ENCODE results near the gene RARRES2. TPM values are rescaled to one million over a fixed set of nuclear protein-coding genes. Genes with fewer than 3 reads are reported as not detected.

The RARRES2 gene
- total and polyA plus RNA-seq, 4 donors, result 25.1 to 234 (median 68.1) TPM

GRCh38 chr7:150383710-150384397, 42.4 kb upstream of the RARRES2 start:
- Histone ChIP-seq H3K4me3 (ENCODE audit: low read depth, low read length) (peak overlapping the region; percentile 42), H3K27ac (ENCODE audit: low read depth, low read length) (peak overlapping the region; percentile 97), H3K9me3 (ENCODE audit: control insufficient read depth, insufficient read depth, low read length) (no peaks in the 10 kb centered on the region), H3K4me1 (ENCODE audit: control insufficient read depth, insufficient read depth, low read length) (peaks cover 87% of the 10 kb centered on the region), H3K36me3 (ENCODE audit: control insufficient read depth, insufficient read depth, low read length) (peaks cover 29% of the 10 kb centered on the region), H3K27me3 (ENCODE audit: control insufficient read depth, insufficient read depth, low read length) (no peaks in the 10 kb centered on the region)
- 23% methylated on average over 17 of the region's 22 CpGs for WGBS (ENCODE audit: insufficient coverage)
- peak in 5 of 6 donors; percentile 67 to 96 (median 82) for DNase-seq (ENCODE audit: low read depth in 4 of 6, low spot score in 6 of 6)

- peak overlapping the region; percentile 97 for H3K27ac ChIP-seq (ENCODE audit: low read depth, low read length)
- DNase-seq (ENCODE audit: low read depth in 4 of 6, low spot score in 6 of 6), result no peak
- H3K27me3 ChIP-seq (ENCODE audit: control insufficient read depth, insufficient read depth, low read length), result no peaks in the 10 kb centered on the region
- H3K36me3 ChIP-seq (ENCODE audit: control insufficient read depth, insufficient read depth, low read length), result peaks cover 26% of the 10 kb centered on the region
- WGBS (ENCODE audit: insufficient coverage), result 14% methylated on average over 1 of the region's 4 CpGs
- no peaks in the 10 kb centered on the region for H3K9me3 ChIP-seq (ENCODE audit: control insufficient read depth, insufficient read depth, low read length)
- H3K4me3 ChIP-seq (ENCODE audit: low read depth, low read length), result peak overlapping the region; percentile 32
- H3K4me1 ChIP-seq (ENCODE audit: control insufficient read depth, insufficient read depth, low read length), result peaks cover 86% of the 10 kb centered on the region
Measured at GRCh38 chr7:150382844-150383225, 41.4 kb upstream of the RARRES2 start.

- peak overlapping the region; percentile 97 for H3K27ac ChIP-seq (ENCODE audit: low read depth, low read length)
- H3K27me3 ChIP-seq (ENCODE audit: control insufficient read depth, insufficient read depth, low read length), result no peaks in the 10 kb centered on the region
- H3K36me3 ChIP-seq (ENCODE audit: control insufficient read depth, insufficient read depth, low read length), result peaks cover 24% of the 10 kb centered on the region
- peaks cover 81% of the 10 kb centered on the region for H3K4me1 ChIP-seq (ENCODE audit: control insufficient read depth, insufficient read depth, low read length)
- H3K9me3 ChIP-seq (ENCODE audit: control insufficient read depth, insufficient read depth, low read length), result no peaks in the 10 kb centered on the region
- WGBS (ENCODE audit: insufficient coverage), result 64% methylated on average over 17 of the region's 20 CpGs
- H3K4me3 ChIP-seq (ENCODE audit: low read depth, low read length), result no peak overlapping the region
- DNase-seq (ENCODE audit: low read depth in 4 of 6, low spot score in 6 of 6), result no peak
Measured at GRCh38 chr7:150382123-150382843, 40.9 kb upstream of the RARRES2 start.

DNA sequence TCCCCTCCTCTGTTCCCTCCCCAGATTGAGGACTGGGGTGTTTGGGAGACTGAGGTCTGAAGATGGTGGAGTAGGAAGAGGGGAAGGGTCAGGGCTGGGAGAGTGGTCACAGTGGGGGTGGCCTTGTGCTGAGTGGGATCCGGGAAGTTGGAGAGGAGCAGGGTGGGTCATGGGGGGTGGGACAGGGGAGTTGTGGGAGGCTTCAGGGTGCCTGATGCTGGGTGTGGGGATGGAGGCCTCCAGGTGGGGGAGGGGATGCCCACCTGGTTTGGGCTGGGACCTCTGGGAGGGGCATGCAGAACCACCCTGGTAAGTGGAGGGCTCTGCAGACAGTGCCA, 40.3 kb upstream of the RARRES2 start:
- Histone ChIP-seq H3K36me3 (ENCODE audit: control insufficient read depth, insufficient read depth, low read length) (peaks cover 22% of the 10 kb centered on the region), H3K27me3 (ENCODE audit: control insufficient read depth, insufficient read depth, low read length) (no peaks in the 10 kb centered on the region), H3K4me1 (ENCODE audit: control insufficient read depth, insufficient read depth, low read length) (peaks cover 78% of the 10 kb centered on the region), H3K27ac (ENCODE audit: low read depth, low read length) (peak overlapping the region; percentile 97), H3K9me3 (ENCODE audit: control insufficient read depth, insufficient read depth, low read length) (no peaks in the 10 kb centered on the region), H3K4me3 (ENCODE audit: low read depth, low read length) (no peak overlapping the region)
- 92% methylated on average over 1 of the region's 1 CpG for WGBS (ENCODE audit: insufficient coverage)
- no peak for DNase-seq (ENCODE audit: low read depth in 4 of 6, low spot score in 6 of 6)

DNA sequence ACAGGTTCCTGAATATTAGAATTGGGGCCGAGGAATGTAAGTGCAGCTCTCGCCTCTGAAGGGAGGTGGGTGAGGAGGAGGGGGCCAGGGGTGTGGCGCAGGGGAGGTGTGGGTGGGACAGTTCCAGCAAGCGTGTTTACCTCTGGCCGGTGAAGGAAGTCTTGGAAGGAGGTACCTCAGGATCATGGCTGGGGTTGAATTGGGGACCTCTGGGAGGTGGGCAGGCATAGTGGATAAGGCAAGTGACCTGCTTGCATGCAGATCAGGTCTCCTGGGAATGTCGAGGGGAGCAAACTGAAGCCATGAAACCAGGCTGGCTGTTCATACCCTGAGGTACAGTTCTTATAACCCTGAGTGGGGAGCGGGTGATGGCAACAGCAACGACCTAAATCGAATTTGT, 39.7 kb upstream of the RARRES2 start:
- WGBS (ENCODE audit: insufficient coverage), result 58% methylated on average over 6 of the region's 9 CpGs
- Histone ChIP-seq H3K27ac (ENCODE audit: low read depth, low read length) (peak overlapping the region; percentile 87), H3K4me1 (ENCODE audit: control insufficient read depth, insufficient read depth, low read length) (peaks cover 77% of the 10 kb centered on the region), H3K4me3 (ENCODE audit: low read depth, low read length) (no peak overlapping the region), H3K9me3 (ENCODE audit: control insufficient read depth, insufficient read depth, low read length) (no peaks in the 10 kb centered on the region), H3K36me3 (ENCODE audit: control insufficient read depth, insufficient read depth, low read length) (peaks cover 22% of the 10 kb centered on the region), H3K27me3 (ENCODE audit: control insufficient read depth, insufficient read depth, low read length) (no peaks in the 10 kb centered on the region)
- DNase-seq (ENCODE audit: low read depth in 4 of 6, low spot score in 6 of 6), result no peak

- WGBS (ENCODE audit: insufficient coverage), result 52% methylated on average over 11 of the region's 11 CpGs
- H3K27ac ChIP-seq (ENCODE audit: low read depth, low read length), result peak overlapping the region; percentile 87
- H3K36me3 ChIP-seq (ENCODE audit: control insufficient read depth, insufficient read depth, low read length), result peaks cover 23% of the 10 kb centered on the region
- no peak for DNase-seq (ENCODE audit: low read depth in 4 of 6, low spot score in 6 of 6)
- H3K27me3 ChIP-seq (ENCODE audit: control insufficient read depth, insufficient read depth, low read length), result no peaks in the 10 kb centered on the region
- peak overlapping the region; percentile 82 for H3K4me3 ChIP-seq (ENCODE audit: low read depth, low read length)
- H3K9me3 ChIP-seq (ENCODE audit: control insufficient read depth, insufficient read depth, low read length), result no peaks in the 10 kb centered on the region
- peaks cover 70% of the 10 kb centered on the region for H3K4me1 ChIP-seq (ENCODE audit: control insufficient read depth, insufficient read depth, low read length)
Measured at GRCh38 chr7:150380463-150380862, 39.0 kb upstream of the RARRES2 start.

DNA sequence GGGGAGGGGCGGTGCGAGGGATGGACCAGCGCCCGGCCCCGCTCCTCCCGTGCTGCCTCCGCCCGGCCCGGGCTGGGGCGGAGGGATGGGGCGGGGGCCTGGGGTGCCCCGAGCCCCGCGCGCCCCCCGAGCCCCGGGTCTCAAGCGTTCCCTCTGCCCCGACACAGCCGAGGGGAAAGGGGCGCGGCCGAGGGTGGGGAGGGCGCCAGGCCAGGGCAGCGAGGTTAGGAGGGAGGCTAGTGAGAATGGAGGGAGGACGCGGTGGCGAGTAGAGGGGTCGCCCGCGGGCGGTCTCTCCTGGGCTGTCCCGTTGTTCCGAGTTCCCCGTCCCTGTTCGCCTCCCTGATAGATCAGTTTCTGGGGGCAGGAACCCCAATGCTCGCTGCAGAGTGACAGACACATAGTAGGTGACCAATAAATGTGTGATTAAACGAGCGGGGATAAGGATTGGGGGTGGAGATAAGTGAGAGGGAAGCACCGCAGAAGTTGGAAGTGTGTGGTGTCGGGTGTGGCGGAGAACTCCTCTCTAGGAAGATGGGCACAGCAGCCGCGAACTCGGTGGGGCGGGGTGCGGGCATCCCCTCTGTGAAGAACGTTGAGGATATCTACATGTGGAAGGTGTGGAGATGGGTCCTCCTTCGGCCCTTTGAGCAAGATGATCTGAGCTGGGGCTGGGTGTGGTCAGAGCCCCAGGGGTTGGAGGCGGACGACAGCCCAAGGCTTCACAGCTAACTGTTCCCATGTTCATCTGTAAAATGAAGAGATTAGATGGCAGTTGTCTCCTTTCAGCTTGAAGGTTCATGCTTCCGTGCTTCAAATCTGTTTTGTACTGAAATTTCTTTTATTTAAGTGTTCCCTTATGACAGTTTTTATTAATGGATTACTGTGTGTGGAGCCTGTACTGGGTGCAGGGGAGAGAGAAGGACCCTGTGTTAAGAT, 38.3 kb upstream of the RARRES2 start:
- H3K9me3 ChIP-seq (ENCODE audit: control insufficient read depth, insufficient read depth, low read length), result no peaks in the 10 kb centered on the region
- under 1% methylated on average over 46 of the region's 52 CpGs for WGBS (ENCODE audit: insufficient coverage)
- peaks cover 63% of the 10 kb centered on the region for H3K4me1 ChIP-seq (ENCODE audit: control insufficient read depth, insufficient read depth, low read length)
- peaks cover 25% of the 10 kb centered on the region for H3K36me3 ChIP-seq (ENCODE audit: control insufficient read depth, insufficient read depth, low read length)
- DNase-seq (ENCODE audit: low read depth in 4 of 6, low spot score in 6 of 6), result peak in 2 of 6 donors; percentile 63 to 67
- H3K4me3 ChIP-seq (ENCODE audit: low read depth, low read length), result peak overlapping the region; percentile 82
- no peaks in the 10 kb centered on the region for H3K27me3 ChIP-seq (ENCODE audit: control insufficient read depth, insufficient read depth, low read length)
- peak overlapping the region; percentile 87 for H3K27ac ChIP-seq (ENCODE audit: low read depth, low read length)

DNA sequence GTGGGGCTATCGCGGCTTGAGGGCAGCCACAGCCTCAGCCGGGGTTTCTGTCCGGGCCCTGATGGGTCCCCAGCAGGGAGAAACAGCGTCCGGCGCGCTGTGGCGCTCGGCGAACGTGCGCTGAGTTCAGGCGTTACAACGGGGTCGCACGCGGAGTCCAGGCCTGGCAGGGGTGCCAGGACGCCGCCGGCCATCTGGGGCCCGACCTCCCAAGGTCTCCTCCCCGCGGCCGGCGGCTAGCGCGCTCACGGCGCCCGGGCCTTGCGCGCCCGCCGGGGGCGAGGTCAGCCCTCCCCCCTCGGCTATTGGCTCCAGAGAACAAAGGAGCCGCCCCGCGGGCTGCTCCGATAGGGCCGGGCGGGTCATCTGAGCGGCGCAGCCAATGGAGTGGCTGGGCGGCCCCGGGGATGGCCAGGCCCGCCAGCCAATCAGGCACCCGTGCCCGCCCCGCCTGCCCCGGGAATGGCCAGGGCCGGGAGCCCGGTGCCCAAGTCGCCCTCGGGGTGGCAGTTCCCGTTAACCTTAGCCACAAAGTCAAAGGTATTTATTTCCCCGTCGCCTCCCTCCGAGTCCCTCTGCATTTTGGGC, 37.5 kb upstream of the RARRES2 start, which contains the start of gene ZNF775:
TSS of gene ZNF775 (plus strand) at position 478 of the 588 bp plus-strand sequence. CDS start 9,141 bp downstream, outside the sequence.
- peaks cover 29% of the 10 kb centered on the region for H3K36me3 ChIP-seq (ENCODE audit: control insufficient read depth, insufficient read depth, low read length)
- no peaks in the 10 kb centered on the region for H3K9me3 ChIP-seq (ENCODE audit: control insufficient read depth, insufficient read depth, low read length)
- H3K4me1 ChIP-seq (ENCODE audit: control insufficient read depth, insufficient read depth, low read length), result peaks cover 57% of the 10 kb centered on the region
- H3K4me3 ChIP-seq (ENCODE audit: low read depth, low read length), result peak within 1 kb of the TSS; percentile 82
- under 1% methylated on average over 60 of the region's 60 CpGs for WGBS (ENCODE audit: insufficient coverage)
- H3K27ac ChIP-seq (ENCODE audit: low read depth, low read length), result peak within 1 kb of the TSS; percentile 95
- H3K27me3 ChIP-seq (ENCODE audit: control insufficient read depth, insufficient read depth, low read length), result no peaks in the 10 kb centered on the region
- DNase-seq (ENCODE audit: low read depth in 4 of 6, low spot score in 6 of 6), result peak in 5 of 6 donors; percentile 84 to 98 (median 92)
